HG03565 (cell line): ENCODE data around the gene IDS.

Experiments used
- ATAC-seq: cut with Tn5 transposase; IDR thresholded peaks from one replicate; pipeline ENCODE4 v1.9.1; 2021; ENCODE audit warnings: mild to moderate bottlenecking, moderate library complexity; ENCODE audit not compliant: unreplicated experiment

IDS gene

DNA sequence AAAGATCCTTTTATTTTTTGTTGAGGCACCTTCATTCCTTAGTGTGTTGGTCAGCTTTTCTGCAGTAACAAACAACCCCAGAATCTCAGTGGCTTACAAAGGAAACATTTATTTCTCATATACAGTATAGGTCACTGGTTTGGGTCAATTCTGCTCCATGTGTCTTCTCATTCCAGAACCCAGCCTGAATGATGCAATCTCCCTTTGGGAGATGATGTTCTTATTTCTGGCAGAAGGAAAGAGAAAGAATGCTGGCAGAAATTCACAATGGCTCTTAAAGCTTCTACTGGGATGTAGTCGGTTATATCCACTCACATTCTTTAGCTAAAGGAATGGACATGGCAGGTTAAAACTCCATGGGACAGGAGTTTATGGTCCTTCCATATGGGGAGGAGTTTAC, 42.3 kb downstream of the IDS start:
- no peak for ATAC-seq

DNA sequence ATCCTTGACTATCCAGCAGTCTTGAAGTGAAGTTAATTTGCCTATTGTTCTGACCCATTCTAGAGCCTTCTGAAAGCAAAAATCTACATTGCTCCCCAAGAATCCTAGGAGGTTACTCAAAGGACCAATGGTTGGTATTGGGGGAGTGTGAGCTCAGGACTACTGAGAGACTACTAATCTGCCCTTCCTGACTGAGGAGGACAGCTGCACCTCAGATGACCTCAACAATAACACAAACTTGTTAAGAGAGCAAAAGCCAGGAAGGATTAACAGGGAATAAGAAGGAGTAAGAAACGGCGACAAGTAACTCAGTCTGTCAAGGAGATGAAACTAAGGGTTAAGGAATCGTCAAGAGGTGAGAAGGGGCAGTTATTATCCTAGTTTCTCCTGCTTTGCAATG, 43.4 kb downstream of the IDS start:
- ATAC-seq, result no peak

DNA sequence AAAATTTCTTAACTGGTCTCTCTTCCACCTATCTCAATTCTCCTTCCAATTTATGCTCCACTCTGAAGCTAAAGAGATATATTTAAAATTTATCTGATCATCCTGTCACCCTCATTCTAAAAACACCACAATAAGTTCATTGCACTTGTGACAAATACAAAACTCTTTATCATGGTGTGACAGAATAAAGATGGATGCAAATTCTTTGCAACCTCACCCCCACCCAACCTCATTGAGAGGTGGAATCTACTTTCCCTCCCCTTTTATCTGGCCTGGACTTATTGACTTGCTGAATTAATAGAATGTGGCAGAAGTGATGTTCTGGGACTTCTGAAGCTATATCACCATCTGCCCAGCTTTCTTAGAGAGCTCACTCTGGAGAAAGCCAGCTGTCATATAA, 46.5 kb downstream of the IDS start:
- ATAC-seq, result no peak

DNA sequence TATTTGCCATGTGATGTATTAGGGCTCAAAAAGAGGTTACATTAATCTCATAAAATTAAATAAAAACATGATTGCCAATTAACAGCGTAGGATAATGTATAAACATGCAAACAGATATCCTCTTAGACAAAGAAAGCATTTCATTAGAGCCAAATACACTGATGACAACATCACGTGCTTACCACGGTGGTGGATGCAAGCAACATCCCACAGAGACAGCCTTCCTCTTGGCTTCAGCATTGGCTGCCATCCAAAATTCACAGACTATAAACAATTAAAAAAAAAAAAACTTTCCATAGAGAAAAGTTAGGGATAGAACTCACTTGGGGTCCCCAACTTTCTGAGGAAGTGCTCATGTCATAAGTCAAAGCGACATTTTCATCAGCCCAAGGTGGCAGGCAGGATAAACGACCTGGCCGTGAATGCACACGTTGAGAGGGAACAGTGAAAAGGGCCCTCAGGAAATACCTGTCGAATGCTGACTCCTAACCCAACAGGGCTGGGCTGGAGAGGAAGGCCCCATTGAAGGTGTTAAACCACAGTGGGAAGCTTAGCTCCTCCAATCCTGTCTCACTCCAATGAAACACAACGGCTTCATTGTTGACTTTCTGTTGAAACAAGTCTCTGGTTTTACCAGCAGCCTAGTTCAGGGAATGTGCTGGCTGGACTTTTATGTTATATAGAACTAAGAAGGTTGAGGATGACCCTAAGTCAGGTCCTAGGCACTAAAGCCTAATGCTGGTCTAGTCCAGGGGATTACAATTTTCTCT, 48.4 kb downstream of the IDS start:
- no peak for ATAC-seq

DNA sequence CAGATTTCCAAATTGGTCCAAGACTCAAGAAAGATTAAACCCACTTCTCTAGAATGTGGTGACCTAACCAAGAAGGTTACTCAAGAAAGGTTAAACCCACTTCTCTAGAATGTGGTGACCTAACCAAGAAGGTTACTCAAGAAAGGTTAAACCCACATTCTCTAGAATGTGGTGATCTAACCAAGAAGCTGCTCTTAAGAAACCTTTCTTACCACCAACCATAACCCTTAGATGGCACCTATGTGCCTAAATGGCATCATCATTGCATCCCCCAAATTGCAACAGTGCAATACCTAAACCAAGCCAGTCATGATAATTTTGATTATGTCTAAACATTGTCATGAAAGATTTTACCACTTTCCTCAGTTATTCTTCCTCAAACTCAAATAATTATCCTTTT, 49.2 kb downstream of the IDS start:
- no peak for ATAC-seq

DNA sequence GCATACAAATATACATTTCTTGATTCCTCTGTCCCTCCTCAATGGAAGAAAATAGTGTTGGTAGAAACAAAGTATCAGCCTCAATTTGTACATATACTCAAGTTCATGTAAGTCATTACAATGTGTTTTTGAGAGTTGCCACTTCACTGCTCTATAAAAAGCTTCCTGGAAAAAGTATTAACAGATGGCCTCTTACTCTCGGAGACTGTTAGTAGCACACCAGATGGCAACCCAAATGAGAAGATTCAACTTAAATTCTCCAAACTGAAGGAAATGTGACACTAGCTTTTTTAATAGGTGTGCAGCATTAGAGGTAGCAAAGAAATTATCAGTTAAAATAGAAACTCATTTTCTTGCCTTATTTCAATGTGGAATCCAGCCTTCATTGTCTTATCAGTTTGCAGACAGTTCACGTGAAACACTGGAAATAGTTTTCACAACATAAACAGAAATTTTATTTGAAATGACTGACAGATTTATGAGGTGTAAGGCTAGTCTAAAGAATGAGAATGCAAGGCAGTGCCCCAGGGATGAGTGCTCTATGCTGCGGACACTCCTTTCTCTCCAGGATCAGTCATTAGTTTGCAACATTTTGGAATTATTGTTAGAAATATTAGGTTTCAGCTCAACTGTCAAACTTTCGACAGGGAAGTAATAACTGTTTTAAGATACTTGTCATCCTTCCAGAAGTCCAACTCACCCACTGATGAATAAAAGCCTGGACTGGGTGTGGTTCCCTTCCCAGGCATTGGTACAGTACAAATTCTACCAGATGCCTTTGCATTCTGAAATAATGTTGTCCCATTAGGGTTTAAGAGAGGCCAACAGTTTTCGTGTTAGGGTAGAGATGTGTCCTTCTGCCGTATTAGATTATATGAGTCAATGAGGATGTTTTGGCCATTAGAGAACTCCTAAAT, 50.9 kb downstream of the IDS start:
- ATAC-seq, result no peak

DNA sequence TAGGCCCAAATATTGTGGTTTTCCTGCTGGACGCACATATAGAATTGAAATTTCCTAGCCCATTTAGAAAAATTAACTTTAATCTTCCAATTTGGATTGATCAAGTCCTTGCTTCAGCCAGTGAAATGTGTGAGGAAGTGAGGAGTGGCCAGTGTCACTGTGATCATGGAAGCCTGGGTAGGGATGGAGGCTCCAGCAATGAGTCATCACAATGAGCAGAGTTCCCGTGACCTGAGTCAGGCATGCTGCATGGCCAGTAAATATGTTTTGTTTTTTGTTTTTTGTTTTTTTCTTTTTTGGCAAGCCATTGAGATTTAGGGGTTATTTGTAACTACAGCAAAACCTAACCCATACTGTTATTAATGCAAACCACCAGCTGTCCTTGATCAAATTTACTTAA, 52.1 kb downstream of the IDS start:
- ATAC-seq, result no peak

DNA sequence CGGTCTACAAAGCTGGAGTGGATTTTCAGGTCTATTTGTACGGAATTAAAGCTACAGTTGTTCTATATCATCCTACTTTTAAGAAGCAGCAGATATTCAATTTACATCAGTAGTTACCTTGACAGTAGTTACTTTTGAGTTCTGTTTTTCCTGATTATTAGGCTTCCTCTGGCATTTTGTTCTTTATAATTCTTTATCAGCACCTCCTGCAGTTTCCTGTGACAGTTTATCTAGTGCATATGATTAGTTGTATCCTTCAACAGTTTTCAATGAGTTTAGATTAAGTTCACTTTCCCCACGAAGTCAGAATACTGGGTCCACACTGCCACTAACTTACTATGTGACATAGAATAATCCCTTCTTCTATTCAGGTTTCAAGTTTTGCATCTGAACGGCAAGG, 71.7 kb downstream of the IDS start:
- no peak for ATAC-seq

DNA sequence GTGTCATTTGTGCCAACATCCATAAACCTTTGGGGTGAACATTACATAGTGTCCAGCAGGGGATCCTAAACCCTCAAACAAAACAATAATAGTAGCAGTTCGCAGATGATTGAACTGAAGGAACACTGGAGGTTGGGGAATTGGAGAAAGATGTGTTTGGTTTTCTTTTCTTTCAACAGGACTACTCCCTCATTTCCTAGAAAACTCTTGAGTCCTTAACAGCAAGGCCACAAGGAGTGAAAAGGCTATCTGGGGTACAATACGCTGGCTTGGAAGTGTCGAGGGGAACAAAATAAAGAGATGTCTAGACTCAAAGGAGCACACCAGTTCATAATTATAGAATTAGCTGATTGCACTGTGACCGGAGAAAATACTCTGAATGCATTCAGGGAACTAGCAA, 72.1 kb downstream of the IDS start:
- no peak for ATAC-seq
